HUES48 (cell line): ENCODE data around the gene UBXN1.

ENCODE experiments used
- H3K27ac ChIP-seq: one replicate; pipeline ENCODE4 v1.7.0; 2013; ENCODE audit warnings: low read depth, low read length, inconsistent platforms
- H3K27me3 ChIP-seq: 2 replicates; pipeline ENCODE4 v1.6.1; 2013; ENCODE audit warnings: mild to moderate bottlenecking, low read length; ENCODE audit not compliant: control insufficient read depth, insufficient read depth
- H3K36me3 ChIP-seq: 2 replicates; pipeline ENCODE4 v1.6.1; 2013; ENCODE audit warnings: low read length; ENCODE audit not compliant: control insufficient read depth, insufficient read depth
- H3K4me1 ChIP-seq: 2 replicates; pipeline ENCODE4 v1.6.1; 2013; ENCODE audit warnings: mild to moderate bottlenecking, low read length; ENCODE audit not compliant: control insufficient read depth, insufficient read depth
- H3K4me3 ChIP-seq: 2 replicates; pipeline ENCODE4 v1.5.1; 2013; ENCODE audit warnings: mild to moderate bottlenecking, low read depth, low read length
- H3K9ac ChIP-seq: 2 replicates; pipeline ENCODE4 v1.6.1; 2013; ENCODE audit warnings: mild to moderate bottlenecking, low read depth, low read length, moderate library complexity
- H3K9me3 ChIP-seq: 2 replicates; pipeline ENCODE4 v1.6.1; 2013; ENCODE audit warnings: low read length; ENCODE audit not compliant: control insufficient read depth, insufficient read depth

UBXN1 gene

DNA sequence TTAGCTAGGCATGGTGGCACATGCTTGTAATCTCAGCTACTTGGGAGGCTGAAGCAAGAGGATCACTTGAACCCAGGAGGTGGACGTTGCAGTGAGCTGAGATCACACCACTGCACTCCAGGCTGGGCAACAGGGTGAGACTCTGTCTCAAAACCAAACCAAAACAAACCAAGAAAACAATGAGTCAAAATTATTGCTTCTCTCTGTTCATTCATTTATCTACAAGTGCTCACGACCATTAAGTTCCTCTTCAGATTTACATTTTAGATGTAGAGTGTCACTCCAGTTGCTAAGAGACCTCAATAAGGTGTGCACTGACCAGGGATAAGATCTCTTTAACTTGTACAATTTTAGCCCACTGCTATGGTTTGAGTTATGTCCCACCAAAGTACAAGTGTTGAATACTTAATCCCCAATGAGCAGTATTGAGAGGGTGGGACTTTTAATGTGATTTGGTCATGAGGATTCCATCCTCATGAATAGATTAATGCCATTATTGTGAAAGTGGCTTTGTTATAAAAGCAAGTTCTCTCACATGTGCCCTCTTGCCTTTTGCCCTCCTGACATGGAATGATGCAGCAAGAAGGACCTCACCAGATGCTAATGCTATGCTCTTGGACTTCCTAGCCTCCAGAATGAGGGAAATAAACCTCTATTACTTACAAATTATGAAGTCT lies 40.6 kb upstream of the UBXN1 start:
- Histone ChIP-seq H3K4me1 (peaks cover 4% of the 10 kb centered on the region; the same call in 1 of the 2 replicates), H3K36me3 (peaks cover 97% of the 10 kb centered on the region), H3K9me3 (no peaks in the 10 kb centered on the region), H3K4me3 (no peak overlapping the region), H3K9ac (no peak overlapping the region), H3K27ac (no peak overlapping the region), H3K27me3 (no peaks in the 10 kb centered on the region)

DNA sequence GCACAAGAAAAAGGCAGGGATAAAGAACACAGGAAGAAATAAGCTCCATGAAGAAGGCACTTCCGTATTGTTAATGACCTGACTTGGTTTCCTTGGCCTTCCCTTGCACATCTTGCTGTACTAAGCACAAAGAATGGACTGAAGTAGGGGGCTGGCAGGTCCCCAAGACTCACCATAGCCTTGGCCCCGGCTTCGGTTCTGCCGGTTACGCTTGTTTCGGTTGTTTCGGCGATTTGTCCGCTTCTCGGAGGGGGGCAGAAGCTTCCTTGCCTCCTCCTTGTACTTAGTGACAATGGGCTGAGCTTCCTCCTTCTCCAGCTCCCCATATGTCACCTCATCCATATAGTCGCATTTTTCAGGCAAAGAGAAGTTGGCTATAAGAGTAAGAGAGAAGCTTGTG lies 37.9 kb upstream of the UBXN1 start:
- Histone ChIP-seq H3K9me3 (no peaks in the 10 kb centered on the region), H3K36me3 (peaks cover 95% of the 10 kb centered on the region), H3K9ac (no peak overlapping the region), H3K27ac (no peak overlapping the region), H3K4me3 (no peak overlapping the region), H3K27me3 (no peaks in the 10 kb centered on the region), H3K4me1 (no peaks in the 10 kb centered on the region; the same call in 1 of the 2 replicates)

DNA sequence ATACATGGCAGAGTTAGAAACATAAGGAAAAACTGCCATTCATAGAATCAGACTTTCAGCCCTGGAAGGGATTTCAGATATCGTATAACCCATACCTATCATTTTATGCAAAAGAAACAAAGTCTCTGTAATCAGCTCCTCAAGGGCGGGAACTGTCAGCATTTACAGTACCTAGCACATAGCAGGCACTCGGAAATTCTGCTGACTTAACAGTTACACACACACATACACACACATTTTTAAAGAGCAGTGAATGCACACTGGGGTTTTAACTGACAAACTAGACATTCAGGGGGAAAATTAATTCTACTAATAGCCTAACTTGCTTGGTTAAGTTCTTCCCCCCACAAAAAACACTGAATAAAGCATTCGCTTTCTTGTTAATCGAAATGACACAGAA lies 37.3 kb upstream of the UBXN1 start:
- H3K4me1 ChIP-seq = no peaks in the 10 kb centered on the region; the same call in 1 of the 2 replicates
- H3K27me3 ChIP-seq = no peaks in the 10 kb centered on the region
- H3K4me3 ChIP-seq = no peak overlapping the region
- H3K36me3 ChIP-seq = peaks cover 94% of the 10 kb centered on the region
- H3K9me3 ChIP-seq = no peaks in the 10 kb centered on the region
- H3K9ac ChIP-seq = no peak overlapping the region
- peak overlapping the region; percentile 7 for H3K27ac ChIP-seq

DNA sequence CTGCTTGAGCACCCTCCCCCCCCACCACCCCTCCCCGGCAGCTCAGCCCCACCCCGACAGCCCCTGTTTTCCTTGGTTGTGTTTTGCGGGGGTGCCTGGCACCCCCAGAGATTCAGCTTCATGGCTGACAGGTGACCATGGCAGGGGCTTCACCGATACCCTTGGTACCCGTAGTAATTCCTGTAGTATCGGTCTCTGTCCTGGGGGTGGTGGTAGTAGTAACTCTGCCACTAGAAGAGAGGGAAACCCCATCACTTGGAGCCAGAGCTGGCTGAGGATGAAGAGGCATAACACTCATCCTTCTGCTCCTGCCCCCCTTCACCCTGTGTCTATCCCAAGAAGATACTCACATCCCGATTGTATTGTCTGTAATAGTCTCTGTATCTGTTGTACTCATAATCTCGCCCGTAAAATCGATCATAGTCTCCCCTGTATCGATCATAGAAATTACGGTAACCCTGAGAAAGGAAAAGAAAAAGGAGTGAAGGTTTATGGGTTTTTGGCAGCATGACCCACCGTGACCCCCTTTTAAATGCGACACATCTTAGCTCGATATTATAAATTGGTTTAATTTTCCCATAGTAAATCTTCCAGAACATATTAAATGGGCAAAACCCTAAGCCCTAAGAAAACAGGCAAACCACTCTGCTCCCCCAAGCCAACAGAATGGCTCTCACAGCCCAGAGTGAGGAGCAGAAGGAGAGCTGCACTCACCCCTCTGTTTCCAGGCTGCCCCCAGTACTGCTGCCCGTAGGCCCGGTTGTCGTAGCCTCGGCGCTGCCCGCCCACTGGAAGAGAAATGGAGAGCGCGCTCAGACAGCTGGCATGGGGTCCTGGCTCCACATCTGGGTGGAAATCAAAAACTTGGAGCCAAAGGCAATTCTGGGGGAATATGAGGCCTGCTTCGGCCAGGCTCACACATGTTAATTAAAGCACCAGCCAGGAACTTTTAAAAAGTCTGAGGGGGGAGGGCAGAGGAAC lies 36.6 kb upstream of the UBXN1 start:
- Histone ChIP-seq H3K36me3 (peaks cover 93% of the 10 kb centered on the region), H3K4me1 (no peaks in the 10 kb centered on the region; the same call in 1 of the 2 replicates), H3K4me3 (no peak overlapping the region), H3K27ac (peak overlapping the region; percentile 7), H3K9ac (no peak overlapping the region), H3K27me3 (no peaks in the 10 kb centered on the region), H3K9me3 (no peaks in the 10 kb centered on the region)

DNA sequence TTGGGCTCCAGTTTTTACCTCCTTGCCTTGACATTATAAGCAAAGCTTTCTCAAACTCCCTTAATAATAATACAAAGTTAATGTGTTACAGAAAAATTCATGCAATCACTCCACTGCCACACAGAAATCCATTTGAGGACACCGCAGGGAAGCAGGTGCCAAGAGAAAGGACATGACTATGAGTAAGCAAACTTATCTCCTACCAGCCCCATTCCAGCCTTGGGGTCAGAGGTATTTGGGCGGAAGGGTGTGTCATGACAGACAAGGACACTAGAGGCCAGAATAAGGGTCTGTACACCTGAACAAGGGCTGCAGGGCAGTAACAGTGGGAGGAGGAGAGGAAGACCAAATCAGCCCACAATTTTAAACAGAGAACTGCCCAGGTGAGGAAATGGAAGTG lies 34.5 kb upstream of the UBXN1 start:
- Histone ChIP-seq H3K27me3 (no peaks in the 10 kb centered on the region), H3K36me3 (peaks cover 76% of the 10 kb centered on the region), H3K4me1 (peaks cover 11% of the 10 kb centered on the region), H3K4me3 (no peak overlapping the region), H3K27ac (peak overlapping the region; percentile 74), H3K9me3 (no peaks in the 10 kb centered on the region), H3K9ac (no peak overlapping the region)

DNA sequence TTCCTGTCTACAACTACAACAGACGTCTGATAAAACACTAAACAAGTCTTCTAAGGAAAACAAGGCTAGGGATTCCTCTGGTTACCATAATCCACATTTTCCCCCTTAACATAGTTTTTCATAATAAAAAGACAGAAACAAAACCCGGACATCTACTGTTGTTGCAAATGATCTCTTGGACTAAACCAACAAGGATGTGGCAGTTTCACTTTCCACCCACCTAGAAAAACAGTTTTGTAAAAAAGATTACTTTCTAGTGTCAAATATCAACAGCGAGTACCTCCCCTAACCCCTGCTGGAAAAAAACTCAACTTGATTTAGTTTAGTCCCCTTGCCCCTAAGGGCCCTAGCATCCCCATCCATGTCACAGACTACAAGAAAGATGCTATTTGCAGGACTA lies 34.0 kb upstream of the UBXN1 start:
- H3K9ac ChIP-seq = no peak overlapping the region
- H3K4me3 ChIP-seq = no peak overlapping the region
- H3K27ac ChIP-seq = peak overlapping the region; percentile 74
- H3K9me3 ChIP-seq = no peaks in the 10 kb centered on the region
- peaks cover 16% of the 10 kb centered on the region for H3K4me1 ChIP-seq
- peaks cover 71% of the 10 kb centered on the region for H3K36me3 ChIP-seq
- H3K27me3 ChIP-seq = no peaks in the 10 kb centered on the region

DNA sequence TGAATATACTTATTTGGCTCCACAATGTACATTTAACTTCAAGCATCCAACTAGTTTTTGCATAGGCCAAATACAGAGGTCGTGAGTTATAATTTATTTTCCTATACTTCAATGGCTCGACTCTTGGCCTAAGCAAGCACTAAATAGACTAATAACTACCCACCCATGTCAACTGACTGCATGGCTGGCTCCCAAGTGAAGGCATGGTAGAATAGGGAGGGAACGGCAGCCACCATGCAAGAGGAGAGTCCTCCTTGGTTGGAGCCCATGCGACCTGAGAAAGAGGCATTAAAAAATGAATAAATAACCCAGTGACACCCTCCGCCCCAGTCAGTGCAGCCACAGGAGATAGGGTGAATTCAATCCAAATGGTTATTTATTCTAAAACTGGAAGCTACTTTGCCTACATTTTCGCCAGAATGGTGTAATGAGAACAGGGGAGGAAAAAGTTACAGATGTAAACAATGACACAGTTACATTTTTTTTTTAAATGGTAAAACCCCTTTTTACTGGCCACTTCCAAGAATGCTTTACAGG lies 33.5 kb upstream of the UBXN1 start:
- peak overlapping the region; percentile 8 for H3K27ac ChIP-seq
- no peak overlapping the region for H3K4me3 ChIP-seq
- no peaks in the 10 kb centered on the region for H3K27me3 ChIP-seq
- no peaks in the 10 kb centered on the region for H3K9me3 ChIP-seq
- peaks cover 19% of the 10 kb centered on the region for H3K4me1 ChIP-seq
- peaks cover 66% of the 10 kb centered on the region for H3K36me3 ChIP-seq
- H3K9ac ChIP-seq = no peak overlapping the region

DNA sequence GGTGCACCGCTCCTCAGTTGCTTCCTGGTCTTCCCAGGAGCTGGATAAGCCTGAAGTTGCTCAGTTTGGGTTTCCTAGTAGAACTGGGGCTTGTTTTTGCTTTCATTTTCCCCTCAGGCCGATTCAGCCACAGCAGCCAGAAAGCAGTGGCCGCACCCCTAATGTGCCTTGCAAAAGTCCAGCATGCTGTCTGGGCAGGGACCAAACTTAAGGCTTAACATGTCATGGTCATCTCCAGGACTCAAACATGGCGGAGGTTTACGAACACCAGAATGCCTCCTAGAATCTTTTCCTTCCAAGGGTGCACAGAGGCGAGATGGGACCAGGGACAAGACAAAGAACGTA lies 31.1 kb upstream of the UBXN1 start:
- peak overlapping the region; percentile 98 for H3K27ac ChIP-seq
- no peaks in the 10 kb centered on the region for H3K27me3 ChIP-seq
- H3K4me1 ChIP-seq = peaks cover 19% of the 10 kb centered on the region
- peak overlapping the region; percentile 91 for H3K9ac ChIP-seq
- H3K36me3 ChIP-seq = peaks cover 46% of the 10 kb centered on the region
- no peaks in the 10 kb centered on the region for H3K9me3 ChIP-seq
- H3K4me3 ChIP-seq = peak overlapping the region; percentile 61

DNA sequence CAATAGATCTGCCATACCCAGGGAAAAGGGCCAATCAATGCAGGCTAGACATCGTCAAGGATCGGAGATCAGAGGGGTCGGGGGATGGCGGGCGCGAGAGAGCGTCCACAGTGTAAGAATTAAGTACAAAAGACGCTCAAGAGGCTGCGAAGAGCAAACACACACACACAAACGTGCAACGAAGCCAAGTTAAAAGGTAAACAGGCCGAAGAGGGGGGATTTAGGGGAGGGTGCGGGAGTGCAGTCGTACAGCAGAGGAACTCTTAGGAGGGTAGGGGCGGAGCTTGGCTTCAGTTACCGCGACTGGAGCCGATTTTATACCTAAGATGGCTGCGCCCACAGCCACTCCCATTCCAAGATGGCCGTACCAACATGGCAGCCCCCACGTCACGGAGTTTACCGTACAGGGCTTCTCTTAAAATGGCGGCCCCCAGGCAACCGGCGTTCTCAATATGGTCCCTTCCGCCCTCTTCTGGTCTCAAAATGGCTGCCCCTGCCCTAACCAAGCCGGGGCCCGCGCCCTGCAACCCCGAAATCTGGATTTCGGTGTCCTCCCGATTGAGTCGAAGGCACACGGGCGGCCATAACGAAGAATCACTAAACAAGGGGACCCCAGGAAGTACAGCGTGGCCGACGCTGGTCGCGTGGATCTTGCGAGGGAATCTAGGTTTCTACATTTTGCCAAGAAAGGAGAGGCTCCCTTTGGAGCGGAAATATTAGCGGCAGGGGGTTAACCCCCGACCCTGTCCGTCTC lies 30.6 kb upstream of the UBXN1 start:
- Histone ChIP-seq H3K36me3 (peaks cover 46% of the 10 kb centered on the region), H3K9ac (peak overlapping the region; percentile 91), H3K9me3 (no peaks in the 10 kb centered on the region), H3K4me3 (peak overlapping the region; percentile 79), H3K27me3 (no peaks in the 10 kb centered on the region), H3K27ac (peak overlapping the region; percentile 98), H3K4me1 (peaks cover 19% of the 10 kb centered on the region)

DNA sequence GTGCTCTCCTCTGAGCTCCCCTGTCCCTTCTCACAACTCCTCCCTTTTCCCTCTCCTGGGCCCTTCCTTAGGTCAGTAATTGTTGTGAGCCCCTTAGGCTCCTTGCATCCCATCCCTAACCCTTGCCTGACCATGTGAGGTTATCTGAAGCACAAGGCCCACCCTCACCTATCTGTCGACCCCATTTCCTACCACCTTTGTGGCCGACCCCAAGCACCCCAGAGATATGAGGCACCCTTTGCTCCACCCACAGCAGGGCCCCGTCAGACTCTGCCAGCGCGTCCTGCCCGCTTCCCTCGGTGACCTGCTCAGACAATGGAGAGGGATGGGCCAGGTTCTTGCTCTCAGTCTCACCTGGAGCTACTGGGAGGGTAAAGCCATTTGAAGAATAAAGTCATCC lies 29.9 kb upstream of the UBXN1 start:
- Histone ChIP-seq H3K4me1 (peaks cover 19% of the 10 kb centered on the region), H3K27ac (peak overlapping the region; percentile 98), H3K9ac (peak overlapping the region; percentile 68), H3K36me3 (peaks cover 41% of the 10 kb centered on the region), H3K27me3 (no peaks in the 10 kb centered on the region), H3K9me3 (no peaks in the 10 kb centered on the region), H3K4me3 (peak overlapping the region; percentile 79)
